GM18505 (cell line): ENCODE data around the gene RYR2.
"Not testable (repeated sequence)": the region's sequence is repeated elsewhere in the genome, so short reads cannot be mapped to it uniquely, and the experiment has no call there.

Experiments used
- ATAC-seq: cut with Tn5 transposase; IDR thresholded peaks from one replicate; pipeline ENCODE4 v1.9.1; 2021; ENCODE audit not compliant: unreplicated experiment
- POLR2A ChIP-seq: IDR thresholded peaks from 4 replicates; pipeline ENCODE4 v1.6.1; 2011; ENCODE audit warnings: borderline replicate concordance; ENCODE audit not compliant: insufficient read depth, insufficient read length; ENCODE audit errors: extremely low read depth

The RYR2 gene

DNA sequence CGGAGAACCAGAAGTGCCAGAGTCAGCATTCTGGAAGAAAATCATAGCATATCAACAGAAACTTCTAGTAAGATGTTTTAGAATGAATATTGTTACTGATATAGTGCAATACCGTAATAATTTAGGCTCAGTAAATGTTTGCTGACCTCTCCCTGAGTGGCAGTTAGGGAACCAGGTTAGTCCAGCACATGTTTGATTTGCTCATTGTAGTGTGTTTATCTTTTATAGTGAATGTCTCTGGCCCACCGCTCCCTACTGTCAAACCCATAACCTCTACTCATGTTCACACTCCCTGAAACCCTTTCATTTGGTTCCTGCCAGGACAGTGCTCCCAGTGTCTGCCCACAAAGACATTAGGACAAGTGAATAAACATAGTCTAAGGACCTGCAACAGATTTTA is 746.1 kb downstream of the RYR2 start:
- ATAC-seq: no peak
- TF ChIP-seq POLR2A: no peak

DNA sequence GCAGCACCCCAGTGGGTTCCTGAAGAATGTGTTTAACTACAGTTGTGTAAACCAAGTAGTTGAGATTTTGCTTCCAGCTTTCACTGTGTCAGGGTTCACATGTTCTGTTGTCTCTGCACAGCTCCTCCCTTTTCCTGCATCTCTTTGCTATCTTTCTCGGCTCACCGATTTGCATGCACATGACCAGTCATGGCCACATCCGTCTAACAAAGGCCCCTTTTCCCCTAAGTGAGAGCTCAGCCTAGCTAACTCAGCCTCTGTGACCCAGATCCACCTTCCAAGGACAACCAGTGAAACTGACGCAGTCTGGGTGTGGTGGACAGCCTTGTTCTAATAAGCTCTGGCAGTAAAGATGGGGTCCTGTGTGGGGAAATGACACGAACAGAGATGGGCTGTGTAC is 747.6 kb downstream of the RYR2 start:
- TF ChIP-seq POLR2A: no peak
- no peak for ATAC-seq

DNA sequence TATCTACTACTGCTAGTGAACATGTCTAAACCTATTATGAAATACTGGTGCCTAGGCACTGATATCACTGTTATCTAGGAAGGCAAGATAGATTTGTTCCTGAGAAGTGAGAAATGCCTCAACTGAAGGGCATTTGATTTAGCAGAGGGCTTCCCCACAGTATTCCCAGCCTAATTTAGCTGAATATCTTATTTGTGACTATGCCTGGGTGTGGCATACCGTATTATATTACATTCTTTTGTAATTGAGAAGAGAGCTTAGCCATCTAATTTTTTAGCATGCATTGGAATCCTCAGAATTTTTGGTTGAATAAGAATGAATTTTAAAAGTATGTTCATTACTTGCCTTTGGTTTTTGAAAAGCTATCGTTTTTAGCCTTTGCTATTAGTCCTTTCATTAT is 749.6 kb downstream of the RYR2 start:
- no peak for TF ChIP-seq POLR2A
- ATAC-seq: no peak

DNA sequence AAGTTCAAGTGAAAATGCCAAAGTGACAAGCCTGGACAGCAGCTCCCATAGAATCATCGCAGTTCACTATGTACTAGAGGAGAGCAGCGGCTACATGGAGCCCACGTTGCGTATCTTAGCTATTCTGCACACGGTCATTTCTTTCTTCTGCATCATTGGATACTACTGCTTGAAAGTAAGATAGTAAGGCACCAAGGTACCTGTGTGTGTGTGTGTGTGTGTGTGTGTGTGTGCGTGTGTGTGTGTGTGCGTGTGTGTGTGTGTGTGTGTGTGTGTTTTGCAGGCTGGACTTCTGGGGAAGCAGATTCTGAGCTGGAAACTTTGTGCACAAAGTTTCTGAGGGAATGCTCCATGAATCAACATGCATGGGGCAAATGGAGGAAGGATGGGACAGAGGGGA is 750.2 kb downstream of the RYR2 start:
- TF ChIP-seq POLR2A: no peak
- ATAC-seq: no peak

DNA sequence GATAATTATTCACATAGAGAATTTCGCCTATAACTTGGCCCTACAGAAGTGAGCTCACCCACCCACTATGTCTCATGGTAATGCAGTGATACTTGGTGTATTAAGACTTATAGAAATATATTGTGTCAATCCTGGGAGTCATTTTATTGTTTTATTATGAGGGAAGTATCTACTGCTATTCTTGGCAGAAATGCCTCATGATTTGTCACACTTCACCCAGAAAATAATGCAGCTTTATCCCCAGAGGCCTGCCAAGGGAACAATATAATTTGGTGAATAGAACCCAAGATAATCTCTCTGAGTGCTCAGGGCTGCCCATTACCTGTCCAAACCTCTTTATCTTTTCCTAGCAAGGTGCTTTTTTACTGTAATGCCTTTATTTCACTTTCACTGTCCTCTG is 750.7 kb downstream of the RYR2 start:
- TF ChIP-seq POLR2A: no peak
- ATAC-seq: no peak

DNA sequence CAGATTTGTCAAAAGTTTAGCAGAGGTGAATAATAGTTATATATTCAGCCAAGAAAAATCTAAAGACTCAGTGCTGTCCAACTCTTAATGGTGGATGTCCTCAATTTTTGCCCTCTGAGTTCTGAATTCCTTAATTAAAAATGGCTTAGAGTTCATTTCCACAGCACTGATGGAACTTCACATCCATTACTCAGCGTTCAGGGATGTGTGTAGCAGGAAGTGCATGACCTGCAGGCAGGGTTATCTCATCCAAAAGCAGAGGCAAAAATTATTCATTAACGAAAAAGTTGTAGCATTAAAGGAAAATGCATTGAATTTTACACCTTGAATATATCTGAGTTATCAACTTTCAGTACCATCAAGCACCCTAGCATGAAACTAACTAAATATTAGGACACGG is 752.1 kb downstream of the RYR2 start:
- no peak for ATAC-seq

DNA sequence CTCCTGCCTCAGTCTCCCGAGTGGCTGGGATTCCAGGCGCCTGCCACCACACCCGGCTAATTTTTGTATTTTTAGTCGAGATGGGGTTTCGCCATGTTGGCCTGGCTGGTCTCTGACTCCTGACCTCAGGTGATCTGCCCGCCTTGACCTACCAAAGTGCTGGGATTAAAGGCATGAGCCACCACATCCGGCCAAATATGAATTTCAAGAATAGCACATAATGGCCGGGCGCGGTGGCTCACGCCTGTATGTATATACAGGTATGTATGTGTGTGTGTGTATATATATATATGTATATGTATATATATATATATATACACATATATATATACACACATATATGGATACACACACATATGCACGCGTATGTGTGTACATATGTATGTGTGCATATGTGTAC is 753.6 kb downstream of the RYR2 start:
- no peak for ATAC-seq
- no peak for TF ChIP-seq POLR2A

More for the DNA sequence above, 752.1 kb downstream of the RYR2 start:
- no peak for TF ChIP-seq POLR2A

DNA sequence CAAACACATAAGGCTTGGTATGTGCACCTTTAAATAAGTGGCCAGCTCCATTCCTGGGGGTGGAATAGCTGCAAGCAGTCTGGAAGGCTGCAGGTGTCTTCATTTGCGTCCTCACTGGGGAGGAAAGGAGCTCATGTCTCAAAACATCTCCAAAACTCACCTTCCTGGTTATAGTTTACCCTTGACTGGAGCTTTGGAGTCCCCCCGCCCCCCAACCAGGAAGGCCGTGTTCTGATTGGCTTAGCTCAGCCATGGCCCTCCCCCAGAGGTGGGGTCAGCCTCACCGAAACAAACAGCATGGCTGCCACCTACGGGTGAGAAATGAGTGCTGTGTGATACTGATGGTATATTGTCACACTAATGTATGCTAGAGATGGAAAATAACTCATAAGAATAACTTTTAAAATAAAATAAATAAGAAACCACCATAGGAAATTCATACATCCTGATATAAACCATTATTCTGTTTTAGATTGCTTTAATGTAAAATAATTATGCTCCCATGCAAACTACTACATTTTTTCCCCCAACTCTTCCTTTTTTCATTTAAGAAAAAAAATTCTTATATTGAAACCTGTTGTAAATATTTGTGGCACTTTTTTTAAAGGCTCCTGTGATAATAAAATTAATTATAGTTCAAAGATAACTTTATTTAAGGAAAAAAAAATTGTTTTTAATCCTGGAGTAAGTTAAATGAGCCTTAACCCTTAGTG is 757.9 kb downstream of the RYR2 start:
- peak; percentile 96 for ATAC-seq
- no peak for TF ChIP-seq POLR2A

DNA sequence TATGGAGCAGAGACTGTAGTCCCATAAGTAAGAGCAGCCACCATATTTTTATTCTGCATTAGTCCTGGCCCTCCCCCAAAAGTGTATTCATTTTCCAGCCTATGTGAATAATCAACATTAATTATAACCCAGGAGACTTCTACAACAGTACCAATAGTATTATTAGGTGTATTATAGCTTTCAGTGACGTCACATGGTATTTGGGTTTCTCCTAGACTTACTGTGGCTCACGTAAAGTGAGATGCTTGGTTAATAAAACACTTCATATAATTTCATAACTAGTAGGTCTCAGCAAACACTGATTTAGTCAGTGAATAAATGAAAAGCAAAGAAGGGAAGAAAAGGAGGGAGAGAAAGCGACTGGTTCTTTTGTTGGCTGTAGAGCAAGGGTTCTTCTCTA is 762.5 kb downstream of the RYR2 start:
- ATAC-seq: no peak
- no peak for TF ChIP-seq POLR2A

DNA sequence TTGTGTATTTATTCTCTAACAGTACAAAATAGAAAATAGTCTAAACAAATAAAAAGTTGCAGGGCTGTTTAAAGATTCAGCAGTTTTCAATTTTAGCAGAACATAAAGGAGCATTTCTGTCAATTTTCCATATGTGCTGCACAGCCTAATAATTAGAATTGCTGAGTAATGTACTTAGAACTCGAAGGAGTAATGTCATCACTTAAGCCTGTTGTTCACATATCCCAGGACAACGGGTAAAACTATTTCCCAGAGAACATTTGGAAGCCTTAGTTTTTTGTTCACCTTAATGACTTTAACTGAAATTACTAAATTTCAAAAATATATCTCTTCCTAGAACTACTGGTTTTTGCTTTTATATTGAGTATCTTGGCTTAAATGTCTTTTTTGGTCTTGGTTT is 767.1 kb downstream of the RYR2 start:
- no peak for ATAC-seq
- no peak for TF ChIP-seq POLR2A

DNA sequence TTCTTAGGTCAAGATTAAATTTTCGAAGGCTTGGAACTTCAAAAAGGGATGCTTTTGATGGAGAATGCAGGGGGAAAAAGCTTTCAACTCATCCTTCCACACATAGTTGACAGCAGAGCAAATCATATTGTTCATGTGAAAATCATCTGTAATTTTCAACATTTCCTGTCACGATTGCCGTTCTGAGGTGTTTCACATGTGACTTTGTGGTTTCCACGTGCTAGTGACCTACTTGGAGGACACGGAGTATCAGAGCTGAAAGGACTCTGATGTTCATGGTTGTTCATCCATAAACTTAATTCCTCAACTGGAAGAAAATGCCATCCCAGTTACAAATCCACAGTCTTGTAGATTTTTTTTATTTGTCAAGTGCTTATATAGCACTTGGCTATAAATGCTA is 769.6 kb downstream of the RYR2 start:
- no peak for ATAC-seq
- no peak for TF ChIP-seq POLR2A

DNA sequence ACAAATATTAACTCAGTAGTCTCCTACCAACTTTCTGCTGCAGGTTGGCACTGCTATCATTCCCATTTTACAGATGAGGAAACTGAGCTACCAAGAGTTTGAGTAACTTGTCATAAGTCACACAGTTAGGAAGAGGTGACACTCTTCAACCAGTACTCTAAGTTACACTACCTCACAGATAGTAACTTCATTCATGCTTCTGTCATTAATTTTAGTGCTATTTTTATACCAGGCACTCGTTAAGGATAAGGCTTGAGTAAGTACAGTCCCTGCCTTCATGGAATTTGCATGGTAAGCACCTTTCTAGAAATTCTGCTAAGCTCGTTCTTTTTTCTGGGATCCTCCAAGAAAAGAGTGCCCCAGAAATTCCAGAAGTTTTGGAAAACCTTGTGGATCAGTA is 770.1 kb downstream of the RYR2 start:
- TF ChIP-seq POLR2A: no peak

DNA sequence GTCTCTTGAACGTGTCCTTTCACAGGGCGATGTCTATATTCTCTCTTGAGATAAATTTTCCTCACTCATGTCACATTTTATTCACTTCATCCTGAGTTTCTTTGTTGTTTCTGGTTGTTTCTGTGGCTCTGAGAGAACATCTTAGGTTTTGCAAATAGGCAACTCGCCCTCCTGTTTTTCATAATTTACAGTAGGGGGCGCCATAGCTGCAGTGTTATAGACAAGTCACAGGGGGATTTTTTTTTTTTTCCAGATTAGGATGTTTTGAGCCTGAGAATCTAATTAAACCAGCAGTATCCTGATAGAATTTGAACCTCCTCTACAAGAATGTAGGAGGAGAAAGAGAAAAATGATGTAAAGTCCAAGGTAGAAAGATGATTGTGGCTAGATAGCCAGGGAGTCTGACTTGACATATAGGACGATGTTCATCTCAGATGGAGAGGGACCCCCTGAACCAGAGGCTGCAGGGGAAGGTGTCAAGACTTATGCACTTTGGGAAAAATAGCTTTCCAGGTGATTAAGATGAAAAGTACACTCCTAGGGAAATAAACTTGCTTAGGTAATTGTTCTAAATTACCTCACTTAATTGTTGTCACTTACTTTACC is 772.4 kb downstream of the RYR2 start:
- no peak for TF ChIP-seq POLR2A
- no peak for ATAC-seq

More for the DNA sequence above, 770.1 kb downstream of the RYR2 start:
- no peak for ATAC-seq

DNA sequence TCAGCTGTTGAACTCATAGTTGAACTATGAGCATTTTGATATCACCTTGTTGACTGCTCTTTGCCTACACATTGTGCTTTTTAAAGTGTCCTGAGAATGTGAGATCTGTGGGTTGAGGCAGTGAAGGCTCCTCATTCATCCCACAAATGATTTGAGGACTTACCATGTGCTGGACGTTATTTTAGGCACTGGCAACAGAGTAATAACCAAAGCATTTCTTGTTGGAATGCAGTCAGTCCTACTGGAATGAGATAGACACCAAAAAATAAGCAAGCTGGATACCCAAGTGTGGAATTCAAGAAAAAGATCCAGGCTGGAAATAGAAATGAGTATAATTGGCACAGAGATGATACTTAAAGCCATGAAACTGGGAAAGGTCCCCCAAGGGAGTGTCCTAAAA is 775.3 kb downstream of the RYR2 start:
- no peak for ATAC-seq
- TF ChIP-seq POLR2A: no peak

DNA sequence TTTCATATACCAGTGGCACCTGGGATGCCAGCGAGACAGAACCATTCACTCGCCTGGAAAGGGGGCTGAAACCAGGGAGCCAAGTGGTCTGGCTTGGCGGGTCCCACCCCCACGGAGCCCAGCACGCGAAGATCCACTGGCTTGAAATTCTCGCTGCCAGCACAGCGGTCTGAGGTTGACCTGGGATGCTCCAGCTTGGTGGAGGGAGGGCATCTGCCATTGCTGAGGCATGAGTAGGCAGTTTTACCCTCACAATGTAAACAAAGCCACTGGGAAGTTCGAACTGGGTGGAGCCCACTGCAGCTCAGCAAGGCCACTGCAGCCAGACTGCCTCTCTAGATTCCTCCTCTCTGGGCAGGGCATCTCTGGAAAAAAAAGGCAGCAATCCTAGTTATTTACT is 778.6 kb downstream of the RYR2 start:
- not testable (repeated sequence) for ATAC-seq
